ENCODE data around the gene ZNF106. TPM values are rescaled to one million over a fixed set of nuclear protein-coding genes. Genes with fewer than 3 reads are reported as not detected.

Gene ZNF106
- total RNA-seq, 1 donor from 2014 or later = 57.2 TPM

GRCh38 chr15:42408178-42408577 is 82.8 kb downstream of the ZNF106 start:
- DNase-seq (ENCODE audit: low read depth, low spot score) = no peak

GRCh38 chr15:42405863-42406482 is 85.0 kb downstream of the ZNF106 start:
- DNase-seq (ENCODE audit: low read depth, low spot score) = no peak

- no peak for DNase-seq (ENCODE audit: low read depth, low spot score)
These were observed 86.3 kb downstream of the ZNF106 start for GRCh38 chr15:42404461-42405235.

- DNase-seq (ENCODE audit: low read depth, low spot score) = no peak
These were observed 87.6 kb downstream of the ZNF106 start for GRCh38 chr15:42403389-42403788.

- DNase-seq (ENCODE audit: low read depth, low spot score) = no peak
These were observed 88.3 kb downstream of the ZNF106 start for GRCh38 chr15:42402455-42403205.

- no peak for DNase-seq (ENCODE audit: low read depth, low spot score)
These were observed 89.1 kb downstream of the ZNF106 start for GRCh38 chr15:42401544-42402454.

GRCh38 chr15:42395838-42396237 is 95.1 kb downstream of the ZNF106 start:
- no peak for DNase-seq (ENCODE audit: low read depth, low spot score)

GRCh38 chr15:42394106-42394505 is 96.8 kb downstream of the ZNF106 start:
- no peak for DNase-seq (ENCODE audit: low read depth, low spot score)

- DNase-seq (ENCODE audit: low read depth, low spot score) = no peak
These were observed 98.5 kb downstream of the ZNF106 start for GRCh38 chr15:42392309-42393024.

GRCh38 chr15:42387603-42388002 is 103.3 kb downstream of the ZNF106 start:
- DNase-seq (ENCODE audit: low read depth, low spot score) = no peak

- DNase-seq (ENCODE audit: low read depth, low spot score) = no peak
These were observed 104.8 kb downstream of the ZNF106 start for GRCh38 chr15:42385980-42386700.

- peak; percentile 22 for DNase-seq (ENCODE audit: low read depth, low spot score)
These were observed 105.5 kb downstream of the ZNF106 start for GRCh38 chr15:42385206-42385979.

GRCh38 chr15:42384597-42384996 is 106.3 kb downstream of the ZNF106 start:
- no peak for DNase-seq (ENCODE audit: low read depth, low spot score)

GRCh38 chr15:42378011-42378410 is 112.9 kb downstream of the ZNF106 start:
- no peak for DNase-seq (ENCODE audit: low read depth, low spot score)

GRCh38 chr15:42375941-42376340 is 115.0 kb downstream of the ZNF106 start:
- no peak for DNase-seq (ENCODE audit: low read depth, low spot score)

- no peak for DNase-seq (ENCODE audit: low read depth, low spot score)
These were observed 115.7 kb downstream of the ZNF106 start for GRCh38 chr15:42375252-42375651.

- DNase-seq (ENCODE audit: low read depth, low spot score) = no peak
These were observed 116.1 kb downstream of the ZNF106 start for GRCh38 chr15:42374810-42375209.

GRCh38 chr15:42373936-42374335 is 117.0 kb downstream of the ZNF106 start:
- no peak for DNase-seq (ENCODE audit: low read depth, low spot score)

GRCh38 chr15:42373274-42373673 is 117.7 kb downstream of the ZNF106 start:
- no peak for DNase-seq (ENCODE audit: low read depth, low spot score)
